Stimulated activated CD4-positive, alpha-beta T cell treated with anti-CD3 and anti-CD28 coated beads, TNF-alpha, amount 100 ng/mL, for 48 hours (primary cell): ENCODE results near the gene SMCO3.

Source experiments
- DNase-seq, 3 donors: peaks; one replicate each; pipeline ENCODE4 v3.0.0-alpha.2; 2020; ENCODE audit warnings: low read depth in 3 of 3

Gene SMCO3

GRCh38 chr12:14814014-14814413, at the start of gene SMCO3:
SMCO3 (minus strand) TSS chr12:14814182; CDS start chr12:14806680, 7,502 bp downstream.
- DNase-seq = no peak

GRCh38 chr12:14860490-14860889, 46.5 kb upstream of the SMCO3 start:
- DNase-seq = no peak

- DNase-seq = no peak
These were observed 44.5 kb upstream of the SMCO3 start for GRCh38 chr12:14858513-14858912.

- DNase-seq = no peak
These were observed 40.7 kb upstream of the SMCO3 start for GRCh38 chr12:14854586-14855183.

- no peak for DNase-seq
These were observed 40.0 kb upstream of the SMCO3 start for GRCh38 chr12:14853961-14854360.

- no peak for DNase-seq
These were observed 38.9 kb upstream of the SMCO3 start for GRCh38 chr12:14852880-14853279.

GRCh38 chr12:14850929-14851663, 37.1 kb upstream of the SMCO3 start:
- DNase-seq = no peak

- no peak for DNase-seq
These were observed 35.7 kb upstream of the SMCO3 start for GRCh38 chr12:14849661-14850060.

GRCh38 chr12:14846876-14847580, 33.0 kb upstream of the SMCO3 start:
- no peak for DNase-seq

- no peak for DNase-seq
These were observed 32.1 kb upstream of the SMCO3 start for GRCh38 chr12:14846042-14846587.

- DNase-seq = peak in 2 of 3 donors; percentile 4 to 8
These were observed 31.4 kb upstream of the SMCO3 start for GRCh38 chr12:14845350-14845750.

- DNase-seq = no peak
These were observed 30.4 kb upstream of the SMCO3 start for GRCh38 chr12:14844401-14844800.

GRCh38 chr12:14843425-14843887, 29.5 kb upstream of the SMCO3 start, which contains the start of gene ART4:
ART4 (minus strand) TSS chr12:14843526; CDS start chr12:14843113, 413 bp downstream.
- DNase-seq = no peak

- no peak for DNase-seq
These were observed 28.3 kb upstream of the SMCO3 start for GRCh38 chr12:14842315-14842714.

- DNase-seq = no peak
These were observed 27.8 kb upstream of the SMCO3 start for GRCh38 chr12:14841761-14842160.

GRCh38 chr12:14840616-14841015, 26.6 kb upstream of the SMCO3 start:
- DNase-seq = no peak

GRCh38 chr12:14839262-14839661, 25.3 kb upstream of the SMCO3 start:
- no peak for DNase-seq

GRCh38 chr12:14836336-14837210, 22.6 kb upstream of the SMCO3 start:
- DNase-seq = no peak

- DNase-seq = no peak
These were observed 20.5 kb upstream of the SMCO3 start for GRCh38 chr12:14834509-14834908.

GRCh38 chr12:14833952-14834351, 20.0 kb upstream of the SMCO3 start:
- no peak for DNase-seq

GRCh38 chr12:14833336-14833735, 19.4 kb upstream of the SMCO3 start:
- DNase-seq = no peak
